GM12892 (cell line): ENCODE results near the gene CMIP.

ENCODE experiments used
- POLR2A ChIP-seq: IDR thresholded peaks from 2 replicates; pipeline ENCODE4 v1.6.1; 2011; ENCODE audit warnings: low read depth, low read length, control low read depth
- POLR2AphosphoS5 ChIP-seq: IDR thresholded peaks from 2 replicates; pipeline ENCODE4 v1.6.1; 2011; ENCODE audit warnings: low read depth, low read length, control low read depth
- TAF1 ChIP-seq: IDR thresholded peaks from 2 replicates; pipeline ENCODE4 v1.6.1; 2011; ENCODE audit warnings: low read depth, mild to moderate bottlenecking, control low read depth, low read length, borderline replicate concordance

DNA sequence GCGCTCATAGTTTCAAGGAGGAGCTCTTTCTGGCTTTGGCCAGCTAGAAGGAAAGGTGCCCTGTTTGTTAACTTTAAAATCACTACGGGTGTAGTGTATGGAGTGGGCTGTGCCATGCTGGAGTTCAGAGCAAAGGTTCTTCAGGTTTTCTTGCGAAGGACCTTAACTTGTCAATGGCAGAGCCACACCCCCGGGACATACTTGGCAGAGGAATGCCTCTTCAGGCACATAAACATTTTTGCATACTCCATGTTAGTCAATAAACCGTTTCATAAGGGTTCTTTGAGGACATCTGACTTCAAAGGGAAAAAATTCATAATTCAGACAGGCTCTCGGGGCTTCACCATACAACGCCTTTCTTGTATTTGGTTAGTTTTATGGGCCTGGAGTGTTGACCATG, 221.5 kb downstream of the CMIP start:
- TF ChIP-seq POLR2A (no peak), POLR2AphosphoS5 (no peak), TAF1 (no peak)
